Kidney glomerular epithelial cell (primary cell): Measurements from ENCODE around the gene SLC39A5.
A peak's percentile ranks its signal among the peaks of the same experiment; 100 is the strongest.
"Not testable (repeated sequence)": the region's sequence is repeated elsewhere in the genome, so short reads cannot be mapped to it uniquely, and the experiment has no call there.

Experiments used
- DNase-seq: peaks from one replicate; lab custom pipeline; 2025; lab: John Stamatoyannopoulos, UW

Gene SLC39A5

DNA sequence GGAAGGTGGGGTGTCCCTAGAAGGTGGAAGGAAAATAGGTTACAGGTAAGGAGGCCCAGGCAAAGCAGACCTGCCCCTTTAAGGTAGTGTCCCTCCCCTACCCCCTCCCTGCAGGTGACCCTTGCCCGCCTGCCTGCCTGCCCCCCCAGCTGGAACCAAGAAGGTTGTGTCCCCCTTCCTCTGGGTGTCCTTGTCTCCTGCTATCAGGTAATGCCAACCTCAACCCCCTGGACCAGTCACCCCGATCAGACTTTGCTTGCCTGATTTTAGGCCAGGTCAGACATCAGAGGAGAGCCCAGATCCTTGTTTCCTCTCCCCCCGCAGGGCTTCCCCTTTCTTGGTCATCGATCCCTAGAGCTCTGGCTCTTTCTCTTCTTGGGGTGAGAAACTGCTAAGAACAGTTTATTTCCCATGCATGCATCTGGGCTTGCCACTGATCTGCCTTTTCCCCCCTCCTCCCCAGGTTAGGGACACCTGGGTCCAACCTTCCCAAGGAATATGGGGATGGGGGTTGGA is at the start of gene SLC39A5:
Gene SLC39A5, plus strand, starts transcription at position 136 of the 516 bp plus-strand sequence. CDS start 1,224 bp downstream, outside the sequence.
- no peak for DNase-seq

GRCh38 chr12:56186957-56187356 is 42.9 kb upstream of the SLC39A5 start:
- no peak for DNase-seq

GRCh38 chr12:56188131-56188777 is 41.6 kb upstream of the SLC39A5 start:
- DNase-seq, result no peak

DNA sequence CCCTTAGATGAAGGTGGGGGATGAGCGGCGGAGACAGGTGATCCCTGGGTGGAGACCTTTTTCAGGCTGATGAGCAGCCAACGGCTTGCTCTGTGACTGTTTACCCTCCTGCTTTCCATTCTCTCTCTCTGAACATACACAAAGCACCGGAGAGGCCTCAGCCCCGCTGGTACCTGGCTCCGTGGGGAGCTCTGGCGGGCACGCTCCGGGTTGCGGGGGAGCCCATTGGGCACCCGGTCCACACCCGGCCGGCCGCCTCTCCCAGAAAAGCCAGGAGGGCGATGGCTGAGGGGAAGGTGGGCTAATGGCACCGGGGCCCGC is 41.1 kb upstream of the SLC39A5 start:
- no peak for DNase-seq

GRCh38 chr12:56189099-56189917 is 40.5 kb upstream of the SLC39A5 start, which contains the start of gene SMARCC2:
Gene SMARCC2, minus strand, starts transcription at chr12:56189483. Its CDS starts 22 bp downstream, at chr12:56189461.
- DNase-seq, result peak; percentile 67

- DNase-seq, result peak; percentile 78
Measured at GRCh38 chr12:56189918-56190694, 39.7 kb upstream of the SLC39A5 start.

GRCh38 chr12:56190695-56191155 is 39.1 kb upstream of the SLC39A5 start:
- no peak for DNase-seq

DNA sequence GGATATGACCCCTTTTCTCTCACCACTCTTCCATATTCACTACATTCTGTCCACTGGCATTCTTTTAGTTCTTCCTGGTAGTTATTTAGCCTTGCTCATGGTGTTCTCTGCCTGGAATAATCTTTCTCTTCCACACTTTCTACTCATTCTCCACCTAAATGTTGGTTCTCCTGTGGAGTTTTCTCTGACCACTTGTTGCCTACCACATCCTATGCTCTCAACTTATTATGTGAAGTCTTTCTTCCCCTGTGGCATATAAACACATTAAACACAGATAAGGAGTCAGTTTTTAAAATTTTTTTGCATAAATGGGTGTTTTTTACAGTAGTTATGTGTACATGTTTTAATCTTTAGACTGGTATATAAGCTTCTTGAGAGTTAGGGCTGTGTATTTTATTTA is 37.3 kb upstream of the SLC39A5 start:
- no peak for DNase-seq

- DNase-seq, result peak; percentile 74
Measured at GRCh38 chr12:56193025-56193578, 36.7 kb upstream of the SLC39A5 start.

- DNase-seq, result not testable (repeated sequence)
Measured at GRCh38 chr12:56196818-56197550, 32.9 kb upstream of the SLC39A5 start.

DNA sequence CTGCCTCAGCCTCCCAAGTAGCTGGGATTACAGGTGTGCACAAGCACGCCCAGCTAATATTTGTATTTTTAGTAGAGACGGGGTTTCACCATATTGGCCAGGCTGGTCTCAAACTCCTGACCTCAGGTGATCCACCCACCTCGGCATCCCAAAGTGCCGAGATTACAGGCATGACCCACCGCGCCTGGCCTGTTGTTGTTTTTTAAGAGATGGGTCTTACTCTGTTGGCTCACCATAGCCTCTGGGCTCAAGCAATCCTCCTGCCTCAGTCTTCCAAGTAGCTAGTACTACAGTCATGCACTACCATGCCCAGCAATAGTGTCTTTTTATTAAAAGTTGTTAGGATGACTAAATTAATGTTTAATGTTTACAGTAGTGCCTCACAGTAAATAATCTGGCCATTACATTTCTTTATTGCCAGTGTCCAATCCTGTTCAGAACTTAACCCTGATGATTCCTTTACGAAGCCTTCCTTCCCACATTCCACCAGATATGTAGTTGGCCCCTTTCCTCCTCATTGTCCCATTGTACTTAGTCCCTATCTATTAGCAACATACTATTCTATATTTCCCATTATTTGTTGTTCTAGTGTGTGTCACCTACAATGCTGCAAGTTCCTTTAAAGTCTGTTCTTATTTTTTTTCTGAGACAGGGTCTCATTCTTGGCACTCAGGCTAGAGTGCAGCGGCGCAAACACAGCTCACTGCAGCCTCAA is 31.8 kb upstream of the SLC39A5 start:
- no peak for DNase-seq

- no peak for DNase-seq
Measured at GRCh38 chr12:56198836-56199235, 31.0 kb upstream of the SLC39A5 start.

GRCh38 chr12:56202366-56202765 is 27.5 kb upstream of the SLC39A5 start:
- DNase-seq, result no peak

DNA sequence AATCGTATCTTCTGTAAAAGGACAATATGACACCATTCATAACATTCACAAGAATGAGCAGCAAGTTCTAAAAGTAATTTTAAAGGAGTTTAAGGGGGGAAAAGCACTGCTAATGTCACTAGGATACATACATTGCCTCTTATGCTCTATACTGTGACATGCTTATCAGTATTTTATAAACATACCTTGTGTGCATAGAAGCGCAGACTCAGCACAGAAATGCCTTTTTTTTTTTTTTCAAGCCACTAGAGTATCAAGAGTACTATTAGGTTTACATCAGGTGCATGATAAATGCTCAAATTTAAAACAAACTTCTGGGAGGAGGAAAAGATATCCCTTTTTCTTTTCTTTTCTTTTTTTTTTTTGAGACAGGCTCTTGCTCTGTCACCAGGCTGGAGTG is 27.0 kb upstream of the SLC39A5 start:
- no peak for DNase-seq

- DNase-seq, result no peak
Measured at GRCh38 chr12:56204275-56204674, 25.6 kb upstream of the SLC39A5 start.

DNA sequence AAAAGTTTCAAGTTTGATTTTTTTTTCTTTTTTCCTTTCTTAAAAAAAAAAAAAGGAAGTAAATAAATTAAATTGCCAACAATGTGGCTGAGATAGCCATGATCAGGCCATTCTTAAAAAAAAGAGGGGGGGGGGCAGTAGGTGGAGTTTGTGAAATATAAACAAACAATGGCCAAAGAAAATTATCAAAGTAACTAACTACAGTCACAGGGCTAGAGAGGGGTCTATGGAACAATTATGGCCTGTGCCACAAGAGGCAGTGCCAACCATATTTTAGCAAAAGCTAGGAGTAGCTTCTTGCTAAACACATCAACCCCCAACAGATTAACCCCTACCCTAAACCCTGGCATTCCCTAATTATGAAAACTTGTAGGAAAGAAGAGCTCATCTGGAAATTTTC is 24.4 kb upstream of the SLC39A5 start:
- no peak for DNase-seq

- DNase-seq, result no peak
Measured at GRCh38 chr12:56206452-56207166, 23.2 kb upstream of the SLC39A5 start.

- no peak for DNase-seq
Measured at GRCh38 chr12:56208006-56208405, 21.8 kb upstream of the SLC39A5 start.

GRCh38 chr12:56212361-56212760 is 17.5 kb upstream of the SLC39A5 start:
- DNase-seq, result no peak

GRCh38 chr12:56213878-56214277 is 16.0 kb upstream of the SLC39A5 start:
- DNase-seq, result no peak
